Measurements from ENCODE around the gene KASH5. TPM values are rescaled to one million over a fixed set of nuclear protein-coding genes. Genes with fewer than 3 reads are reported as not detected.

The KASH5 gene
- polyA plus RNA-seq, 2 of the 4 experiments (the other 2 are of a cell fraction) = 0.08 to 0.17 TPM

DNA sequence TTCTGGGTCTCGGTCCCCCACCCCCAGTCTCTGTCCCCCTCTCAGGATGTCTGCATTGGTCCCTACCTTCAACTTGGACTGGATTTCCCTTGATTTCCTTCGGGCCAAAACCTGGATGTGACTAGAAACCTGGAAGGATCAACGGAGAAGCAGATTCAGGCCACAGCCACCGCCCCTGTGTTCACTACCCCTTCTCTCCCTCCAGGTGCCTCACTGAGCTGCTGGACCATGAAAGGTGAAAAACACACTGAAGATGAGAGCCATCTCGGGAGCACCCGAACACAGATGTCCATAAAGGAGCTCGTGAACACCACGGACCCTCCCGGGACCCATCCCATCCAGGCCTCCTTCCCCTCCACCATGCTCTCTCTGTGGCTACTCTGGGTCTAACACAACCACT, 30.9 kb upstream of the KASH5 start:
- H3K4me3 ChIP-seq = no peak overlapping the region
- TF ChIP-seq TP53 (CRISPR knock-in tag; IDR thresholded peaks at IDR 0.05) (no peak), JUN (IDR thresholded peaks at IDR 0.05) (no peak), CHD2 (IDR thresholded peaks at IDR 0.05; ENCODE audit: low read length, partially characterized antibody) (no peak), HDAC2 (IDR thresholded peaks at IDR 0.05) (no peak), RNF2 (IDR thresholded peaks at IDR 0.05; ENCODE audit: borderline replicate concordance, low read depth) (no peak), NFE2L2 (conservative IDR thresholded peaks at IDR 0.05; ENCODE audit: low read length) (no peak), MYC (IDR thresholded peaks at IDR 0.05; ENCODE audit: borderline replicate concordance, low read length) (no peak), EP300 (IDR thresholded peaks at IDR 0.05) (no peak), EHMT2 (IDR thresholded peaks at IDR 0.05; ENCODE audit: low read depth) (no peak), ZSCAN20 (CRISPR knock-in tag; IDR thresholded peaks at IDR 0.05) (no peak), TFCP2L1 (CRISPR knock-in tag; IDR thresholded peaks at IDR 0.05) (no peak), CBX8 (IDR thresholded peaks at IDR 0.05) (no peak), BHLHE40 (IDR thresholded peaks at IDR 0.05; ENCODE audit: low read depth, low read length) (no peak), FOSB (CRISPR knock-in tag; IDR thresholded peaks at IDR 0.05) (no peak), SMC3 (IDR thresholded peaks at IDR 0.05) (no peak)
- TF ChIP-seq, protein P1, sequence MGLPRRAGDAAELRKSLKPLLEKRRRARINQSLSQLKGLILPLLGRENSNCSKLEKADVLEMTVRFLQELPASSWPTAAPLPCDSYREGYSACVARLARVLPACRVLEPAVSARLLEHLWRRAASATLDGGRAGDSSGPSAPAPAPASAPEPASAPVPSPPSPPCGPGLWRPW (IDR thresholded peaks at IDR 0.05) = no peak
- TF ChIP-seq, protein P2, sequence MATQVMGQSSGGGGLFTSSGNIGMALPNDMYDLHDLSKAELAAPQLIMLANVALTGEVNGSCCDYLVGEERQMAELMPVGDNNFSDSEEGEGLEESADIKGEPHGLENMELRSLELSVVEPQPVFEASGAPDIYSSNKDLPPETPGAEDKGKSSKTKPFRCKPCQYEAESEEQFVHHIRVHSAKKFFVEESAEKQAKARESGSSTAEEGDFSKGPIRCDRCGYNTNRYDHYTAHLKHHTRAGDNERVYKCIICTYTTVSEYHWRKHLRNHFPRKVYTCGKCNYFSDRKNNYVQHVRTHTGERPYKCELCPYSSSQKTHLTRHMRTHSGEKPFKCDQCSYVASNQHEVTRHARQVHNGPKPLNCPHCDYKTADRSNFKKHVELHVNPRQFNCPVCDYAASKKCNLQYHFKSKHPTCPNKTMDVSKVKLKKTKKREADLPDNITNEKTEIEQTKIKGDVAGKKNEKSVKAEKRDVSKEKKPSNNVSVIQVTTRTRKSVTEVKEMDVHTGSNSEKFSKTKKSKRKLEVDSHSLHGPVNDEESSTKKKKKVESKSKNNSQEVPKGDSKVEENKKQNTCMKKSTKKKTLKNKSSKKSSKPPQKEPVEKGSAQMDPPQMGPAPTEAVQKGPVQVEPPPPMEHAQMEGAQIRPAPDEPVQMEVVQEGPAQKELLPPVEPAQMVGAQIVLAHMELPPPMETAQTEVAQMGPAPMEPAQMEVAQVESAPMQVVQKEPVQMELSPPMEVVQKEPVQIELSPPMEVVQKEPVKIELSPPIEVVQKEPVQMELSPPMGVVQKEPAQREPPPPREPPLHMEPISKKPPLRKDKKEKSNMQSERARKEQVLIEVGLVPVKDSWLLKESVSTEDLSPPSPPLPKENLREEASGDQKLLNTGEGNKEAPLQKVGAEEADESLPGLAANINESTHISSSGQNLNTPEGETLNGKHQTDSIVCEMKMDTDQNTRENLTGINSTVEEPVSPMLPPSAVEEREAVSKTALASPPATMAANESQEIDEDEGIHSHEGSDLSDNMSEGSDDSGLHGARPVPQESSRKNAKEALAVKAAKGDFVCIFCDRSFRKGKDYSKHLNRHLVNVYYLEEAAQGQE (IDR thresholded peaks at IDR 0.05) = no peak
- TF ChIP-seq, protein P3, sequence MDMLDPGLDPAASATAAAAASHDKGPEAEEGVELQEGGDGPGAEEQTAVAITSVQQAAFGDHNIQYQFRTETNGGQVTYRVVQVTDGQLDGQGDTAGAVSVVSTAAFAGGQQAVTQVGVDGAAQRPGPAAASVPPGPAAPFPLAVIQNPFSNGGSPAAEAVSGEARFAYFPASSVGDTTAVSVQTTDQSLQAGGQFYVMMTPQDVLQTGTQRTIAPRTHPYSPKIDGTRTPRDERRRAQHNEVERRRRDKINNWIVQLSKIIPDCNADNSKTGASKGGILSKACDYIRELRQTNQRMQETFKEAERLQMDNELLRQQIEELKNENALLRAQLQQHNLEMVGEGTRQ (IDR thresholded peaks at IDR 0.05) = no peak
- TF ChIP-seq, protein P4, sequence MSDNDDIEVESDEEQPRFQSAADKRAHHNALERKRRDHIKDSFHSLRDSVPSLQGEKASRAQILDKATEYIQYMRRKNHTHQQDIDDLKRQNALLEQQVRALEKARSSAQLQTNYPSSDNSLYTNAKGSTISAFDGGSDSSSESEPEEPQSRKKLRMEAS (IDR thresholded peaks at IDR 0.05) = no peak
- H3K9me3 ChIP-seq = no peaks in the 10 kb centered on the region
- ATAC-seq (no peak), DNase-seq (ENCODE audit: low read depth in 1 of 2, low spot score in 1 of 2) (no peak), FAIRE-seq (no peak)
- 89% methylated on average over 9 of the region's 9 CpGs for WGBS (ENCODE audit: missing lambda C conversion rate)
- peaks cover 13% of the 10 kb centered on the region; the same call in 2 of the 3 replicates for H3K4me1 ChIP-seq
- POLR2A ChIA-PET = no interaction called here
- H3K27ac ChIP-seq = no peak overlapping the region
- H3K4me2 ChIP-seq = no peak overlapping the region
- CTCF ChIA-PET = interaction anchor here (1.0 kb wide), 1 partner anchor 56 kb away, joined by 3 read pairs; no protein-coding TSS in a partner anchor

DNA sequence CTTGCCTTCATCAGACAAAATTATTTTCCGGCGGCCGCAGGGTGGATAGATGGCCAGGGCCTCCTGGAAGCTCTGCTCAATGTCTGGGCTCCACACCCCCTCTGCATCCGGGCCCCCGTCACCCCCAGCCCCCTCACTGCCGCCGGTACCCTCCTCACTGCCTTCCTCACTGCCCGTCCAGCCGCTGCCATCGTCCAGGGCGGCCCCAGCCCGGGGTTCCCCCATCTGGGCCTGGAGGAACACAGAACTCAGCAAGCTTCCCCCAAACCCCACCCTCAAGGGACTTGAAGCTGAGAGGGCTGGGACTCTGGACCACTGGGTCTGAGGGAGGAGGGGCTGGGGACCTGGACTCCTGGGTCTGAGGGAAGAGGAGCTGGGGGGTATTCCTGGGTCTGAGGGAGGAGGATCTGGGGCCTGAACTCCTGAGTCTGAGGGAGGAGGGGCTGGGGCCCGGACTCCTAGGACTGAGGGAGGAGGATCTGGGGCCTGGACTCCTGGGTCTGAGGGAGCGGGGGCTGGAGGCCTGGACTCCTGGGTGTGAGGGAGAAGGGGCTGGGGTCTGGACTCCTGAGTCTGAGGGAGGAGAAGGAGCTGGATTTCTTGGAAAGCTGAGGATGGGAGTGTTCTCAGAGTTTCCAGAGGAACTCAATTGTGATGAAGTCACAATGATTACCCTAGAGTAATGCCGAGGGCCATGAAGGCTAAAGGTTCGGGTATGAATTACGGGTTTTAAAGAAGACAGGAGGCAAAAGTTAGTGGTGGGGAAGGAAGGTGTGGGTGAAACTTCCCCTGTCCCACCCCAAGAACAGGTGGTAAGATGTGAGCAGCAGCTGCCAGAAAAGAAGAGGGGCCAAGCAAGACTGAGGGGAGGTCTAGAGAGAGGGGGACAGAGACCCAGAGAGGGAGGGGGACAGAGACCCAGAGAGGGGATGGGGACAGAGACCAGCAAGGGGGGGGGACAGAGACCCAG, 27.9 kb upstream of the KASH5 start:
- ATAC-seq (no peak), DNase-seq (ENCODE audit: low read depth in 1 of 2, low spot score in 1 of 2) (no peak), FAIRE-seq (no peak)
- WGBS (ENCODE audit: missing lambda C conversion rate) = 87% methylated on average over 13 of the region's 17 CpGs
- ChIA-PET POLR2A (interaction anchor here (0.5 kb wide), 1 partner anchor 38 kb away, joined by 3 read pairs; no protein-coding TSS in a partner anchor), CTCF (interaction anchor here (0.7 to 3.2 kb wide), 8 partner anchors 11 to 134 kb away, joined by 3 to 19 read pairs (median 5); no protein-coding TSS in a partner anchor)
- H3K4me2 ChIP-seq = peak overlapping the region; percentile 99; the same call in 2 of the 3 replicates
- H3K4me3 ChIP-seq = no peak overlapping the region
- TF ChIP-seq RAD21 (conservative IDR thresholded peaks at IDR 0.05 in 1 of 2, IDR thresholded peaks at IDR 0.05 in 1 of 2) = no peak
- no peak for TF ChIP-seq POLR2A (IDR thresholded peaks at IDR 0.05; ENCODE audit: low read length)
- no peak for TF ChIP-seq POLR2AphosphoS2 (conservative IDR thresholded peaks at IDR 0.05; ENCODE audit: low read length)
- TF ChIP-seq MAFK (IDR thresholded peaks at IDR 0.05; ENCODE audit: partially characterized antibody) = no peak
- no peak for TF ChIP-seq HEYL (CRISPR knock-in tag; IDR thresholded peaks at IDR 0.05)
- no peak for TF ChIP-seq RNF2 (IDR thresholded peaks at IDR 0.05; ENCODE audit: borderline replicate concordance, low read depth)
- no peak for TF ChIP-seq CBX8 (IDR thresholded peaks at IDR 0.05)
- no peak for TF ChIP-seq TP53 (CRISPR knock-in tag; IDR thresholded peaks at IDR 0.05)
- no peak for TF ChIP-seq ZSCAN20 (CRISPR knock-in tag; IDR thresholded peaks at IDR 0.05)
- TF ChIP-seq NPAS2 (CRISPR knock-in tag; IDR thresholded peaks at IDR 0.05; ENCODE audit: borderline replicate concordance) = no peak
- TF ChIP-seq GATA3 (IDR thresholded peaks at IDR 0.05; ENCODE audit: borderline replicate concordance) = no peak
- no peak for TF ChIP-seq KDM1A (IDR thresholded peaks at IDR 0.05; ENCODE audit: low read depth)
- no peak for TF ChIP-seq SREBF2 (IDR thresholded peaks at IDR 0.05)
- no peak for TF ChIP-seq FOSB (CRISPR knock-in tag; IDR thresholded peaks at IDR 0.05)
- TF ChIP-seq, protein P5, sequence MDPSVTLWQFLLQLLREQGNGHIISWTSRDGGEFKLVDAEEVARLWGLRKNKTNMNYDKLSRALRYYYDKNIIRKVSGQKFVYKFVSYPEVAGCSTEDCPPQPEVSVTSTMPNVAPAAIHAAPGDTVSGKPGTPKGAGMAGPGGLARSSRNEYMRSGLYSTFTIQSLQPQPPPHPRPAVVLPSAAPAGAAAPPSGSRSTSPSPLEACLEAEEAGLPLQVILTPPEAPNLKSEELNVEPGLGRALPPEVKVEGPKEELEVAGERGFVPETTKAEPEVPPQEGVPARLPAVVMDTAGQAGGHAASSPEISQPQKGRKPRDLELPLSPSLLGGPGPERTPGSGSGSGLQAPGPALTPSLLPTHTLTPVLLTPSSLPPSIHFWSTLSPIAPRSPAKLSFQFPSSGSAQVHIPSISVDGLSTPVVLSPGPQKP (IDR thresholded peaks at IDR 0.05; ENCODE audit: low read depth, low read length) = no peak
- TF ChIP-seq, protein P6, sequence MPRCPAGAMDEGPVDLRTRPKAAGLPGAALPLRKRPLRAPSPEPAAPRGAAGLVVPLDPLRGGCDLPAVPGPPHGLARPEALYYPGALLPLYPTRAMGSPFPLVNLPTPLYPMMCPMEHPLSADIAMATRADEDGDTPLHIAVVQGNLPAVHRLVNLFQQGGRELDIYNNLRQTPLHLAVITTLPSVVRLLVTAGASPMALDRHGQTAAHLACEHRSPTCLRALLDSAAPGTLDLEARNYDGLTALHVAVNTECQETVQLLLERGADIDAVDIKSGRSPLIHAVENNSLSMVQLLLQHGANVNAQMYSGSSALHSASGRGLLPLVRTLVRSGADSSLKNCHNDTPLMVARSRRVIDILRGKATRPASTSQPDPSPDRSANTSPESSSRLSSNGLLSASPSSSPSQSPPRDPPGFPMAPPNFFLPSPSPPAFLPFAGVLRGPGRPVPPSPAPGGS (IDR thresholded peaks at IDR 0.05) = no peak
- no peaks in the 10 kb centered on the region for H3K9me3 ChIP-seq
- H3K4me1 ChIP-seq = peaks cover 24% of the 10 kb centered on the region
- H3K27ac ChIP-seq = peak overlapping the region in 1 of 2 experiments; percentile 90; a peak in 3 of 6 replicates

Data from A549 (cell line).